SK-N-SH treated with all-trans-retinoic acid at 6 μM for 48 hours (cell line): ENCODE data around the gene NRXN3.

Source experiments
- TOX ChIP-seq: fragments of 250-450 bp; sonication (Bioruptor Pico); IDR thresholded peaks from 2 replicates; pipeline ENCODE4 v1.8.0; 2021; ENCODE audit warnings: mild to moderate bottlenecking, moderate library complexity, borderline replicate concordance
- ZFP30 ChIP-seq: fragments of 450-650 bp; formaldehyde crosslinking; IDR thresholded peaks from 2 replicates; pipeline ENCODE4 v1.5.0; 2022; ENCODE audit warnings: mild to moderate bottlenecking, moderate library complexity
- TF ChIP-seq, protein P1 (sequence below): fragments of 250-450 bp; sonication (Bioruptor Pico); IDR thresholded peaks from 2 replicates; pipeline ENCODE4 v1.8.0; 2020; ENCODE audit warnings: mild to moderate bottlenecking, moderate library complexity, borderline replicate concordance

DNA sequence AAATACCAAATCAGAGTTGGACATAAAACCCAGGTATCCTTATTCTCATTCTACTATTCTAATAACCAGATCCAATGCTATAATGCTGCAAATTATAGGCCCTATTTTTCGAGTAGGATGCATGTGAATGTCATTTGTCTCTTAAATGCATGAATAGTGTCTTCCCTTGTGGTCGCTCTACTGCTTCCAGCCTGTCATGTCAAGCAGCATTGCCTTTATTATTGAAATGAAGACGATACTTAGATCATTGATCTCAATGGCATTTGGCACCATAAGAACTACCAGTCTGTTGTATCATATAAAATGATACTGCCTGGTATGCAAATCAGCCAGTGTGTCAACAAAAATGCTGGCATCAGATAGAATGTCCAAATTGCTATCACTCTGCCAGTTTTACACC, 1392.0 kb downstream of the NRXN3 start:
- TF ChIP-seq TOX (CRISPR knock-in tag) (no peak), ZFP30 (CRISPR knock-in tag) (no peak)
- TF ChIP-seq, protein P1, sequence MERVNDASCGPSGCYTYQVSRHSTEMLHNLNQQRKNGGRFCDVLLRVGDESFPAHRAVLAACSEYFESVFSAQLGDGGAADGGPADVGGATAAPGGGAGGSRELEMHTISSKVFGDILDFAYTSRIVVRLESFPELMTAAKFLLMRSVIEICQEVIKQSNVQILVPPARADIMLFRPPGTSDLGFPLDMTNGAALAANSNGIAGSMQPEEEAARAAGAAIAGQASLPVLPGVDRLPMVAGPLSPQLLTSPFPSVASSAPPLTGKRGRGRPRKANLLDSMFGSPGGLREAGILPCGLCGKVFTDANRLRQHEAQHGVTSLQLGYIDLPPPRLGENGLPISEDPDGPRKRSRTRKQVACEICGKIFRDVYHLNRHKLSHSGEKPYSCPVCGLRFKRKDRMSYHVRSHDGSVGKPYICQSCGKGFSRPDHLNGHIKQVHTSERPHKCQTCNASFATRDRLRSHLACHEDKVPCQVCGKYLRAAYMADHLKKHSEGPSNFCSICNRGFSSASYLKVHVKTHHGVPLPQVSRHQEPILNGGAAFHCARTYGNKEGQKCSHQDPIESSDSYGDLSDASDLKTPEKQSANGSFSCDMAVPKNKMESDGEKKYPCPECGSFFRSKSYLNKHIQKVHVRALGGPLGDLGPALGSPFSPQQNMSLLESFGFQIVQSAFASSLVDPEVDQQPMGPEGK (CRISPR knock-in tag): no peak
